Osteoblast (primary cell): ENCODE results near the gene SRGAP2C. TPM values are rescaled to one million over a fixed set of nuclear protein-coding genes. Genes with fewer than 3 reads are reported as not detected.
"Not testable (repeated sequence)": the region's sequence is repeated elsewhere in the genome, so short reads cannot be mapped to it uniquely, and the experiment has no call there.

Experiments
- DNase-seq: peaks from one replicate; pipeline ENCODE4 v3.0.0; 2011; ENCODE audit warnings: low spot score, mixed read lengths; ENCODE audit not compliant: insufficient read length; ENCODE audit errors: missing footprints
- H2AFZ ChIP-seq: 2 replicates; pipeline ENCODE4 v1.6.0; 2011; ENCODE audit warnings: mild to moderate bottlenecking, low read length
- H3K27ac ChIP-seq: 2 replicates; pipeline ENCODE4 v1.5.1; 2011; ENCODE audit warnings: mild to moderate bottlenecking, low read depth, low read length, moderate library complexity
- H3K27me3 ChIP-seq: 2 replicates; pipeline ENCODE4 v1.6.0; 2012; ENCODE audit warnings: mild to moderate bottlenecking, control low read depth, inconsistent platforms, low read length, moderate library complexity; ENCODE audit not compliant: insufficient read depth
- H3K36me3 ChIP-seq: 2 replicates; pipeline ENCODE4 v1.5.1; 2011; ENCODE audit warnings: mild to moderate bottlenecking, low read length, control low read depth, moderate library complexity; ENCODE audit not compliant: insufficient read depth
- H3K4me1 ChIP-seq: 2 replicates; pipeline ENCODE4 v1.5.1; 2011; ENCODE audit warnings: mild to moderate bottlenecking, low read length, control low read depth, moderate library complexity; ENCODE audit not compliant: insufficient read depth
- H3K4me2 ChIP-seq: 2 replicates; pipeline ENCODE4 v1.6.0; 2011; ENCODE audit warnings: mild to moderate bottlenecking, low read length; ENCODE audit not compliant: insufficient read depth
- H3K4me3 ChIP-seq: fragments of 200-600 bp; sonication (generic); 3 replicates; pipeline ENCODE4 v1.5.1; 2012; ENCODE audit warnings: mild to moderate bottlenecking, low read length, inconsistent platforms; ENCODE audit not compliant: insufficient read depth
- H3K79me2 ChIP-seq: 2 replicates; pipeline ENCODE4 v1.6.0; 2012; ENCODE audit warnings: mild to moderate bottlenecking, low read length, control low read depth, inconsistent platforms; ENCODE audit not compliant: insufficient read depth
- H3K9me3 ChIP-seq: 2 replicates; pipeline ENCODE4 v1.5.1; 2011; ENCODE audit warnings: low read depth, low read length, control low read depth
- H4K20me1 ChIP-seq: 2 replicates; pipeline ENCODE4 v1.6.0; 2012; ENCODE audit warnings: mild to moderate bottlenecking, low read length, control low read depth; ENCODE audit not compliant: insufficient read depth
- total RNA-seq: library from RNA; depleted of rRNA; stranded (reverse); fragments of >200 nt; gene quantifications from 2 replicates; pipeline ENCODE4 v1.2.3, GENCODE V29; 2012

SRGAP2C gene
- total RNA-seq, 1 donor: 36.9 TPM

- not testable (repeated sequence) for H3K4me3 ChIP-seq, H3K9me3 ChIP-seq, H4K20me1 ChIP-seq, H3K4me1 ChIP-seq, H3K79me2 ChIP-seq, H3K27me3 ChIP-seq, H3K27ac ChIP-seq, H3K36me3 ChIP-seq, H2AFZ ChIP-seq, DNase-seq, H3K4me2 ChIP-seq
Observed at GRCh38 chr1:121210778-121211177, 26.0 kb downstream of the SRGAP2C start.

- not testable (repeated sequence) for H3K27ac ChIP-seq, H3K4me1 ChIP-seq
Observed at GRCh38 chr1:121213491-121213890, 28.7 kb downstream of the SRGAP2C start.

DNA sequence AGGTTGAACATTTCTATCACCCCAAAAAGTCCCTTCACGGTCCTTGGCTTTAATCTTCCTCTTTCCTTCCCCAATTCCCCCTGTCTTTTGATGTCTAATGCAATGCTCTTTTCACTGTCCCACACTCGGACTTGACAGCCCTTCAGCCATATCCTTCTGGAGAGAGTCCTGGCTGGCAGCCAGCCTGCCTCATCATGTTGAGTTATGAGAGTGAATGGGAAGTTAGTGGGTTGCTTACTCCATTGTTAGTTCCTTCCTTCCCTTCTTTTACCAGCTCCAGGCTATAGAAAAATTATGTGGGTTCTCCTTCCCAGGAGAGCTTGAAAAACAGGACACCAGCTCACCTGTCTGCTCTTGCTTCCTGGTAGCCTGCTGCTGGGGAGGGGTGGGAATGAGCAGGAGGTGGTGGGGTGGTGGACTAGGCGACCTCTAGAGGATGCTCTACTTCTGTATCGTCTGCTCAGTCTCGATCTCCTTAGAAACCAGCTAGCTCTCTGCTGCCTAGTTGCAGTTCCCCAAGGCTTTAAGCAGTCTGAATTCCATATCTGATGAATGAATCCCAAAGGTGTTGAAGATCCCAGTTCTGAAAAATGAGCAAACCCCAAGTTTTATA lies 29.9 kb downstream of the SRGAP2C start:
- H3K27me3 ChIP-seq, H4K20me1 ChIP-seq, H3K4me2 ChIP-seq, H3K4me1 ChIP-seq, DNase-seq, H3K4me3 ChIP-seq, H3K36me3 ChIP-seq, H3K9me3 ChIP-seq, H3K27ac ChIP-seq, H3K79me2 ChIP-seq, H2AFZ ChIP-seq: not testable (repeated sequence)

More at GRCh38 chr1:121213491-121213890, 28.7 kb downstream of the SRGAP2C start:
- not testable (repeated sequence) for DNase-seq, H4K20me1 ChIP-seq, H3K79me2 ChIP-seq, H3K9me3 ChIP-seq, H3K4me2 ChIP-seq, H3K4me3 ChIP-seq, H2AFZ ChIP-seq, H3K36me3 ChIP-seq, H3K27me3 ChIP-seq

- H3K27ac ChIP-seq, H3K4me3 ChIP-seq, H3K36me3 ChIP-seq, H3K27me3 ChIP-seq, H3K9me3 ChIP-seq, H4K20me1 ChIP-seq, H3K4me1 ChIP-seq, DNase-seq, H3K4me2 ChIP-seq, H2AFZ ChIP-seq, H3K79me2 ChIP-seq: not testable (repeated sequence)
Observed at GRCh38 chr1:121215699-121216417, 31.1 kb downstream of the SRGAP2C start.

- not testable (repeated sequence) for H3K36me3 ChIP-seq, DNase-seq, H3K27me3 ChIP-seq, H3K27ac ChIP-seq, H3K9me3 ChIP-seq, H3K4me2 ChIP-seq, H4K20me1 ChIP-seq, H3K79me2 ChIP-seq, H3K4me1 ChIP-seq, H2AFZ ChIP-seq, H3K4me3 ChIP-seq
Observed at GRCh38 chr1:121216676-121217075, 31.9 kb downstream of the SRGAP2C start.

DNA sequence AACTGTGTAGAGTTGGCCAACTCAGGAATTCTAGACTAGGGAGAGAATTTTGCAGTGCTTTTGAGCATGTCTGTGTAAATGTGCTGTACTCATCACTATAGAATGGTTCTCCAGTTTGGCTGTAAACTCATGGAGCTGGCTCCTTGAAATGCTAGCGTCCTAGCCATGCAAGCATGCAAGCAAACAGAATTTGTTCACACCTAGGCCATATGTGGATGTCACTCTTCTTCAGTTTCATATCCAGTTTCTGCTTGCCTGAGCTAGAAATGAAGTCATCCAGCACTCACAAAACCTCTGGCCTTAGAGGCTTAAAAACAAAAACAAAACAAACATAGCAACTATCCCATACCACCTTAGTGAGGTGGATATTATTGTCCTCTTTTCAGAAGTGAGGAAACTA lies 37.0 kb downstream of the SRGAP2C start:
- not testable (repeated sequence) for H3K36me3 ChIP-seq, DNase-seq

DNA sequence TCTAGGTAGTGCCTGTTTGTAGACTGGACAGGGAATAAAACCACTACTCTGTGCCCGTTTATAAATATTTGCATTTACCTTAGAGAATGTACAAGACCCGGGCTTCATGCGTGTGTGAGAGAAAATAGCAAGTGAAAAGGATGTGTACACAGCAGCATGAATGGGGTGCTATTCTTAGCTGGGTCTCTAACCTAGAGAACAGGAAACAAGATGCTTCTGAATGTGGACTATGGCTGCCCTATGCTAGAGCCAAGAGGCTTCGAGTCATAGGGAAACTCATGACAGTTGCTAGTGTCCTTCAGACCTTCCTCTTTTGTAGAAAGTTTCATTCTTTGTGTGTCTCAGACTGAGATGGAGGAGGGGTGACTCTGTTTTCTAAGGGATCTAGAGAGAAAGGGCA lies 39.9 kb downstream of the SRGAP2C start:
- not testable (repeated sequence) for H3K79me2 ChIP-seq, H3K27ac ChIP-seq

More for the DNA sequence above, 37.0 kb downstream of the SRGAP2C start:
- H3K79me2 ChIP-seq, H3K4me2 ChIP-seq, H3K9me3 ChIP-seq, H3K4me3 ChIP-seq, H4K20me1 ChIP-seq, H3K27me3 ChIP-seq, H3K4me1 ChIP-seq, H2AFZ ChIP-seq, H3K27ac ChIP-seq: not testable (repeated sequence)

GRCh38 chr1:121226295-121226904 lies 41.6 kb downstream of the SRGAP2C start:
- not testable (repeated sequence) for H3K27me3 ChIP-seq, H3K4me1 ChIP-seq, H3K4me3 ChIP-seq, H3K27ac ChIP-seq, H2AFZ ChIP-seq, H4K20me1 ChIP-seq, H3K79me2 ChIP-seq, H3K4me2 ChIP-seq, DNase-seq, H3K36me3 ChIP-seq, H3K9me3 ChIP-seq

More for the DNA sequence above, 39.9 kb downstream of the SRGAP2C start:
- H4K20me1 ChIP-seq, H3K4me1 ChIP-seq, DNase-seq, H3K9me3 ChIP-seq, H3K4me2 ChIP-seq, H2AFZ ChIP-seq, H3K4me3 ChIP-seq, H3K36me3 ChIP-seq, H3K27me3 ChIP-seq: not testable (repeated sequence)

GRCh38 chr1:121226925-121227324 lies 42.1 kb downstream of the SRGAP2C start:
- not testable (repeated sequence) for H3K4me1 ChIP-seq, DNase-seq, H4K20me1 ChIP-seq, H3K27ac ChIP-seq, H2AFZ ChIP-seq, H3K4me3 ChIP-seq, H3K36me3 ChIP-seq, H3K4me2 ChIP-seq, H3K9me3 ChIP-seq, H3K27me3 ChIP-seq, H3K79me2 ChIP-seq
